Measurements from ENCODE around the gene CEBPA.

Gene CEBPA

GRCh38 chr19:33252418-33252962, 49.8 kb downstream of the CEBPA start:
- DNase-seq (ENCODE audit: low spot score) (no peak), FAIRE-seq (no peak)

GRCh38 chr19:33251526-33252090, 50.7 kb downstream of the CEBPA start:
- DNase-seq (ENCODE audit: low spot score) (no peak), FAIRE-seq (no peak)

DNA sequence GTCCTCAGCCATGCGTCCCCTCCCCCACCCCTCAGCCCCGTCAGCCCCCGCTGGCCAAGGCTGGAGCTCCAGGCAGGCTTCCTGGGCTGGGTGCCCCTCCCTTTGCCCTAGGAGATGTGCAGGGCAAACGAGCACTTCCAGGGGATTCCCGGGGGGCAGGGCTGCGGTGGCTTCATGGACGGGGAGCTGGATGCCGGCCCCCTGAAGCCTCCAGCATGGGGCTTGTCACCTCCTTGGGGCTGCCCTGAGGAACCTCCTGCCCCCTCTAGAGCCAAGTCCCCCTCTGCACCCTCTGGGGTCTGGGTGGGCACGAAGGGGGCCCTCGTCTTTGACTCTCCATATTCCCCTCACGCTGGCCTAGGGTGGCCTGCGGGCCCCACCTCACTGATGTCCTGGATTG, 51.3 kb downstream of the CEBPA start:
- FAIRE-seq, result no peak
- DNase-seq (ENCODE audit: low spot score), result no peak

GRCh38 chr19:33250500-33250899, 51.8 kb downstream of the CEBPA start:
- DNase-seq (ENCODE audit: low spot score), result no peak
- FAIRE-seq, result no peak

All from RCC 7860 (cell line).